Ovary (tissue), 9 donors: Measurements from ENCODE around the gene ARHGAP10. TPM values are rescaled to one million over a fixed set of nuclear protein-coding genes. Genes with fewer than 3 reads are reported as not detected.

ENCODE experiments used
- DNase-seq, 5 donors: peaks; one replicate each; pipeline ENCODE4 v3.0.0-alpha.2; 2019 to 2020
- H3K27ac ChIP-seq, 2 donors: fragments of 200-600 bp; one replicate each; pipeline versions ENCODE4 v1.5.1 to v1.8.0; 2019 to 2022
- H3K27me3 ChIP-seq: fragments of 200-600 bp; one replicate; pipeline ENCODE4 v1.8.0; 2022
- H3K36me3 ChIP-seq: fragments of 200-600 bp; sonication (generic); one replicate; pipeline ENCODE4 v1.5.1; 2019
- H3K4me1 ChIP-seq: one replicate; pipeline ENCODE4 v1.8.1; 2013; ENCODE audit warnings: mild to moderate bottlenecking, moderate library complexity; ENCODE audit not compliant: insufficient read depth
- H3K4me3 ChIP-seq: fragments of 200-600 bp; sonication (generic); one replicate; pipeline ENCODE4 v1.5.1; 2017
- H3K9me3 ChIP-seq, 2 donors: fragments of 200-600 bp in 1 of 2; sonication (generic) in 1 of 2; one replicate each; pipeline versions ENCODE4 v1.5.1 to v1.8.1; 2013 to 2019; ENCODE audit warnings: mild to moderate bottlenecking in 1 of 2, moderate library complexity in 1 of 2
- CTCF ChIP-seq, 3 donors: fragments of 450-650 bp in 2 of 3; fragments of 200-600 bp in 1 of 3; IDR thresholded peaks; one replicate each; pipeline versions ENCODE4 v1.5.1 to v1.8.0; 2016 to 2022; ENCODE audit warnings: antibody characterized with exemption in 3 of 3, mild to moderate bottlenecking in 1 of 3
- EP300 ChIP-seq: sonication (generic); formaldehyde crosslinking; IDR thresholded peaks from one replicate; pipeline ENCODE4 v1.6.1; 2017; ENCODE audit warnings: antibody characterized with exemption
- POLR2A ChIP-seq: fragments of 450-650 bp; IDR thresholded peaks from one replicate; pipeline ENCODE4 v1.6.1; 2017; ENCODE audit warnings: antibody characterized with exemption, mild to moderate bottlenecking, moderate library complexity
- WGBS, 3 donors: extraction: QIAGEN DNeasy Blood & Tissue Kit in 1 of 3; methylation state at CpG; one replicate each; pipeline versions ENCODE4 v1.1.5 to v1.1.7; 2013 to 2017; 5-methylcytosine and 5-hydroxymethylcytosine counted together
- intact Hi-C, 4 donors: fragments of 100-400 bp; cut with DNase I; formaldehyde crosslinking; loops; one replicate each; pipeline versions ENCODE4 v1.11.0 to v1.15.1; 2022 to 2023
- polyA plus RNA-seq, 2 donors: library from polyadenylated mRNA; stranded (reverse); fragments of 200-250 nt in 1 of 2; fragments of 350-450 nt in 1 of 2; fragmentation: Illumina TruSeq in 1 of 2; extraction: RNeasy Lipid Tissue Mini Kit (QIAGEN cat#74804) in 1 of 2; gene quantifications; one replicate each; pipeline ENCODE4 v1.2.3, GENCODE V29; 2013 to 2014
- total RNA-seq, 7 donors: library from RNA; depleted of rRNA in 2 of 7; stranded (reverse); fragments of >200 nt in 2 of 7; fragmentation: NEBNext Ultra II Directional in 3 of 7; extraction: Animal tissue kit (Norgen Biotek cat#: 25700) in 3 of 7; gene quantifications; one replicate each; pipeline versions ENCODE4 v1.1.0 to v1.2.4, GENCODE V29; 2016 to 2023
- donor health status: DM: no; HTN: no; CAD: no; lungs with moderate emphysema.
- donor health status: DM: no; HTN: no; CAD: no.
- donor health status: Bipolar disorder and iron deficiency.
- donor health status: DM: yes; HTN: yes; CAD: no.
- donor health status: DM: no; HTN: no; CAD: no.
- donor health status: DM: yes; HTN: yes; CAD: no.

Gene ARHGAP10
- total and polyA plus RNA-seq, 9 donors, result 37.1 to 76.7 (median 63.8) TPM

- 90 to 92% (median 92%) methylated on average over 10 of the region's 10 CpGs for WGBS, 3 donors
- Histone ChIP-seq H3K9me3 (no peaks in the 10 kb centered on the region), H3K36me3 (no peaks in the 10 kb centered on the region), H3K27me3 (no peaks in the 10 kb centered on the region), H3K27ac (no peak overlapping the region), H3K4me3 (no peak overlapping the region), H3K4me1 (peaks cover 8% of the 10 kb centered on the region)
- TF ChIP-seq POLR2A, result no peak
- no peak for TF ChIP-seq CTCF (IDR thresholded peaks at IDR 0.05)
- TF ChIP-seq EP300, result no peak
- no peak for DNase-seq
- intact Hi-C loops, result no loop called here
Measured at GRCh38 chr4:148062301-148062950, 330.5 kb downstream of the ARHGAP10 start.

- no peaks in the 10 kb centered on the region for H3K9me3 ChIP-seq
- no peaks in the 10 kb centered on the region for H3K36me3 ChIP-seq
- no peak overlapping the region for H3K4me3 ChIP-seq
- no peak for DNase-seq
- no peaks in the 10 kb centered on the region for H3K27me3 ChIP-seq
- TF ChIP-seq EP300, result no peak
- no peak overlapping the region for H3K27ac ChIP-seq
- intact Hi-C loops, result no loop called here
- WGBS, 3 donors, result 89 to 94% (median 90%) methylated on average over 9 of the region's 9 CpGs
- peaks cover 21% of the 10 kb centered on the region for H3K4me1 ChIP-seq
Measured at GRCh38 chr4:148064451-148064850, 332.6 kb downstream of the ARHGAP10 start.

GRCh38 chr4:148065075-148065474 is 333.2 kb downstream of the ARHGAP10 start:
- Histone ChIP-seq H3K9me3 (no peaks in the 10 kb centered on the region), H3K27me3 (no peaks in the 10 kb centered on the region), H3K4me1 (peaks cover 23% of the 10 kb centered on the region), H3K36me3 (no peaks in the 10 kb centered on the region), H3K27ac (no peak overlapping the region), H3K4me3 (no peak overlapping the region)
- 6 to 23% (median 12%) methylated on average over 5 of the region's 5 CpGs for WGBS, 3 donors
- DNase-seq, result peak in 3 of 5 donors; percentile 43 to 63 (median 47)
- intact Hi-C loops, result no loop called here
- TF ChIP-seq POLR2A (no peak), EP300 (no peak), CTCF (IDR thresholded peaks at IDR 0.05) (no peak)

- intact Hi-C loops, result no loop called here
- H3K27ac ChIP-seq, result no peak overlapping the region
- H3K4me3 ChIP-seq, result no peak overlapping the region
- DNase-seq, result no peak
- peaks cover 23% of the 10 kb centered on the region for H3K4me1 ChIP-seq
- no peaks in the 10 kb centered on the region for H3K27me3 ChIP-seq
- TF ChIP-seq POLR2A, result no peak
- TF ChIP-seq CTCF (IDR thresholded peaks at IDR 0.05), result no peak
- no peak for TF ChIP-seq EP300
- WGBS, 3 donors, result 42 to 57% (median 44%) methylated on average over 6 of the region's 6 CpGs
- H3K9me3 ChIP-seq, result no peaks in the 10 kb centered on the region
- no peaks in the 10 kb centered on the region for H3K36me3 ChIP-seq
Measured at GRCh38 chr4:148067301-148067916, 335.5 kb downstream of the ARHGAP10 start.
